Activated naive CD4-positive, alpha-beta T cell treated with anti-CD3 and anti-CD28 coated beads, Interleukin-2, amount 50 U/mL, for 72 hours (primary cell): ENCODE measurements around the gene C1orf21. TPM values are rescaled to one million over a fixed set of nuclear protein-coding genes. Genes with fewer than 3 reads are reported as not detected.
A peak's percentile ranks its signal among the peaks of the same experiment; 100 is the strongest.

Source experiments
- ATAC-seq, 2 donors: fragments of 150-1000 bp; cut with Tn5 transposase; 2 replicates each; pipeline ENCODE4 v1.10.0; 2021; ENCODE audit warnings: mild to moderate bottlenecking in 2 of 2, moderate library complexity in 2 of 2
- DNase-seq, 2 donors: peaks; one replicate each; pipeline ENCODE4 v3.0.0; 2021 to 2022; ENCODE audit warnings: low spot score in 2 of 2
- H3K27ac Mint-ChIP-seq, 2 donors: one replicate each; pipeline ENCODE4 v1.8.0; 2022; ENCODE audit warnings: mild to moderate bottlenecking in 2 of 2, mixed read lengths in 2 of 2
- H3K36me3 Mint-ChIP-seq, 2 donors: one replicate each; pipeline ENCODE4 v1.8.0; 2022; ENCODE audit warnings: mixed read lengths in 2 of 2
- H3K9me3 Mint-ChIP-seq, 2 donors: one replicate each; pipeline ENCODE4 v1.8.0; 2022; ENCODE audit warnings: mixed read lengths in 2 of 2
- total RNA-seq, 2 donors: library from RNA; stranded (reverse); gene quantifications; one replicate each; pipeline ENCODE4 v1.2.3, GENCODE V29; 2022

The C1orf21 gene
- total RNA-seq, 2 donors from 2014 or later, result 2.2 to 2.3 TPM

GRCh38 chr1:184379111-184379752, 7.6 kb upstream of the C1orf21 start:
- H3K27ac Mint-ChIP-seq, result no peak overlapping the region

GRCh38 chr1:184380468-184380867, 6.4 kb upstream of the C1orf21 start:
- ATAC-seq (no peak), DNase-seq (no peak)
- no peak overlapping the region for H3K27ac Mint-ChIP-seq
- H3K36me3 Mint-ChIP-seq, result peaks cover 2 to 3% of the 10 kb centered on the region in 2 donors
- H3K9me3 Mint-ChIP-seq, result no peaks in the 10 kb centered on the region

More at GRCh38 chr1:184379111-184379752, 7.6 kb upstream of the C1orf21 start:
- DNase-seq (no peak), ATAC-seq (no peak)
- no peaks in the 10 kb centered on the region for H3K9me3 Mint-ChIP-seq
- H3K36me3 Mint-ChIP-seq, result no peaks in the 10 kb centered on the region

- Mint-ChIP-seq H3K36me3 (peaks cover 8 to 16% of the 10 kb centered on the region in 2 donors), H3K27ac (no peak overlapping the region), H3K9me3 (no peaks in the 10 kb centered on the region)
- DNase-seq (no peak), ATAC-seq (no peak)
These were observed 3.0 kb upstream of the C1orf21 start for GRCh38 chr1:184383772-184384323.

- DNase-seq, result no peak
- H3K36me3 Mint-ChIP-seq, result peaks cover 8 to 16% of the 10 kb centered on the region in 2 donors
- H3K9me3 Mint-ChIP-seq, result no peaks in the 10 kb centered on the region
- H3K27ac Mint-ChIP-seq, result peak overlapping the region in 1 of 2 donors; percentile 36
- no peak for ATAC-seq
These were observed 941 bp upstream of the C1orf21 start for GRCh38 chr1:184385865-184386311.

- ATAC-seq (no peak), DNase-seq (peak in 1 of 2 donors; percentile 59)
- Mint-ChIP-seq H3K36me3 (peaks cover 8 to 16% of the 10 kb centered on the region in 2 donors), H3K9me3 (no peaks in the 10 kb centered on the region), H3K27ac (no peak overlapping the region)
These were observed 243 bp downstream of the C1orf21 start for GRCh38 chr1:184387069-184387475.

- no peaks in the 10 kb centered on the region for H3K9me3 Mint-ChIP-seq
- peaks cover 8 to 16% of the 10 kb centered on the region in 2 donors for H3K36me3 Mint-ChIP-seq
- peak in 1 of 2 donors; percentile 26 for DNase-seq
- peak overlapping the region in 1 of 2 donors; percentile 19 for H3K27ac Mint-ChIP-seq
- ATAC-seq, result peak; percentile 25 to 50
These were observed 868 bp downstream of the C1orf21 start for GRCh38 chr1:184387476-184388318.

- peak overlapping the region in 1 of 2 donors; percentile 19 for H3K27ac Mint-ChIP-seq
- DNase-seq (no peak), ATAC-seq (peak; percentile 16 to 54)
These were observed 1.6 kb downstream of the C1orf21 start for GRCh38 chr1:184388319-184388889.

GRCh38 chr1:184388971-184389370, 2.1 kb downstream of the C1orf21 start:
- Mint-ChIP-seq H3K27ac (no peak overlapping the region), H3K36me3 (peaks cover 8 to 16% of the 10 kb centered on the region in 2 donors), H3K9me3 (no peaks in the 10 kb centered on the region)
- ATAC-seq (no peak), DNase-seq (no peak)

More at GRCh38 chr1:184388319-184388889, 1.6 kb downstream of the C1orf21 start:
- H3K9me3 Mint-ChIP-seq, result no peaks in the 10 kb centered on the region
- H3K36me3 Mint-ChIP-seq, result peaks cover 8 to 16% of the 10 kb centered on the region in 2 donors

- ATAC-seq, result no peak
- no peak overlapping the region for H3K27ac Mint-ChIP-seq
These were observed 2.6 kb downstream of the C1orf21 start for GRCh38 chr1:184389446-184389845.

GRCh38 chr1:184390889-184391288, 4.1 kb downstream of the C1orf21 start:
- peaks cover 2 to 9% of the 10 kb centered on the region in 2 donors for H3K36me3 Mint-ChIP-seq
- no peak for DNase-seq

More at GRCh38 chr1:184389446-184389845, 2.6 kb downstream of the C1orf21 start:
- DNase-seq, result no peak
- Mint-ChIP-seq H3K36me3 (peaks cover 8 to 16% of the 10 kb centered on the region in 2 donors), H3K9me3 (no peaks in the 10 kb centered on the region)

GRCh38 chr1:184392067-184392466, 5.2 kb downstream of the C1orf21 start:
- H3K27ac Mint-ChIP-seq, result no peak overlapping the region
- H3K9me3 Mint-ChIP-seq, result no peaks in the 10 kb centered on the region
- ATAC-seq, result no peak
- peaks cover 0 to 8% of the 10 kb centered on the region in 2 donors for H3K36me3 Mint-ChIP-seq
- DNase-seq, result no peak

More at GRCh38 chr1:184390889-184391288, 4.1 kb downstream of the C1orf21 start:
- no peak for ATAC-seq
- H3K9me3 Mint-ChIP-seq, result no peaks in the 10 kb centered on the region
- no peak overlapping the region for H3K27ac Mint-ChIP-seq

- H3K27ac Mint-ChIP-seq, result no peak overlapping the region
- peaks cover 0 to 4% of the 10 kb centered on the region in 2 donors for H3K36me3 Mint-ChIP-seq
- no peak for ATAC-seq
- DNase-seq, result no peak
- H3K9me3 Mint-ChIP-seq, result no peaks in the 10 kb centered on the region
These were observed 6.1 kb downstream of the C1orf21 start for GRCh38 chr1:184392779-184393522.

- Mint-ChIP-seq H3K27ac (no peak overlapping the region), H3K36me3 (no peaks in the 10 kb centered on the region), H3K9me3 (no peaks in the 10 kb centered on the region)
- ATAC-seq (no peak), DNase-seq (no peak)
These were observed 7.1 kb downstream of the C1orf21 start for GRCh38 chr1:184393962-184394361.

GRCh38 chr1:184395370-184395769, 8.5 kb downstream of the C1orf21 start:
- Mint-ChIP-seq H3K27ac (no peak overlapping the region), H3K9me3 (no peaks in the 10 kb centered on the region), H3K36me3 (no peaks in the 10 kb centered on the region)
- DNase-seq (no peak), ATAC-seq (no peak)

GRCh38 chr1:184395937-184396480, 9.2 kb downstream of the C1orf21 start:
- H3K36me3 Mint-ChIP-seq, result no peaks in the 10 kb centered on the region
- H3K9me3 Mint-ChIP-seq, result no peaks in the 10 kb centered on the region
- DNase-seq, result no peak
- H3K27ac Mint-ChIP-seq, result no peak overlapping the region
- no peak for ATAC-seq
